Astrocyte (in vitro differentiated cells and primary cell): ENCODE measurements around the gene NT5DC3.

ENCODE experiments used
- CTCF ChIP-seq: IDR thresholded peaks from 2 replicates; pipeline ENCODE4 v1.5.1; 2011; ENCODE audit warnings: low read depth, mild to moderate bottlenecking, inconsistent platforms, low read length, moderate library complexity; ENCODE audit not compliant: insufficient read depth
- EZH2 ChIP-seq: IDR thresholded peaks from 2 replicates; pipeline ENCODE4 v1.6.1; 2012; ENCODE audit warnings: mild to moderate bottlenecking, low read length, inconsistent platforms; ENCODE audit not compliant: insufficient read depth

GRCh38 chr12:103768467-103769123, 72.4 kb downstream of the NT5DC3 start:
- TF ChIP-seq CTCF (no peak), EZH2 (no peak)
